PFSK-1 (cell line): ENCODE measurements around the gene VSIG10.

ENCODE experiments used
- POLR2AphosphoS5 ChIP-seq: IDR thresholded peaks from 2 replicates; pipeline ENCODE4 v1.6.1; 2012; ENCODE audit warnings: low read depth, mild to moderate bottlenecking, control low read depth, low read length, moderate library complexity
- TAF1 ChIP-seq: IDR thresholded peaks from 2 replicates; pipeline ENCODE4 v1.6.1; 2012; ENCODE audit warnings: low read length, control low read depth, borderline replicate concordance; ENCODE audit not compliant: insufficient read depth

DNA sequence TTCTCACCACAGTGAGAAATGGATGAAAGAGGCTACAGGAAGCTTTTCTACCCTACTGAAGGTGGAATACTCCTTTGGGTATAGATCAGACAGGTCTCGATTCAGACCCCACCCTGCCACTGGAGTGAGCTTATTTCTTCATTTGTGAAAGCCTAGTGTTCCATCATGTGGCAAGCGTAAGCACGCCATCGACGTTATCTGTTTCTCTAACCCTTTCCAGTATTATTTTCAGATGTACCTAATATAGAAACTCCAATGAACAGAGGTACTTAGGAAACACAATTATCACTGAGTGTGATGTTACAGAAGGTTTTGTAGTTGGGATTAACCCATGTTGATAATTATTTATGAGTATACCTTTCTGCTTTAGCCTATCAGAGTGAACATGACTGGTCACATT is 44.5 kb upstream of the VSIG10 start:
- TF ChIP-seq POLR2AphosphoS5 (no peak), TAF1 (no peak)
